NB4 (cell line): ENCODE measurements around the gene SNRNP40.

Experiments
- DNase-seq: peaks from one replicate; pipeline ENCODE4 v3.0.0; 2010; ENCODE audit warnings: low read depth
- H3K4me3 ChIP-seq: one replicate; pipeline ENCODE4 v1.5.1; 2011; ENCODE audit warnings: mild to moderate bottlenecking, low read depth, low read length, moderate library complexity
- CTCF ChIP-seq: IDR thresholded peaks from one replicate; pipeline ENCODE4 v1.5.1; 2012; ENCODE audit warnings: low read depth, low read length
- MAX ChIP-seq: IDR thresholded peaks from 2 replicates; pipeline ENCODE4 v1.6.1; 2011; ENCODE audit warnings: low read depth, low read length
- MYC ChIP-seq: IDR thresholded peaks from 2 replicates; pipeline ENCODE4 v1.6.1; 2011; ENCODE audit warnings: low read depth, low read length
- POLR2A ChIP-seq: IDR thresholded peaks from 2 replicates; pipeline ENCODE4 v1.6.1; 2011; ENCODE audit warnings: mild to moderate bottlenecking; ENCODE audit not compliant: insufficient read length; ENCODE audit errors: extremely low read depth

Gene SNRNP40

GRCh38 chr1:31296486-31297276 is at the start of gene SNRNP40, which contains the start of gene ZCCHC17:
TSS of gene SNRNP40 (minus strand) at chr1:31296788. CDS start at chr1:31296751, 37 bp downstream.
TSS of gene ZCCHC17 (plus strand) at chr1:31297032. CDS start at chr1:31310099, 13,067 bp downstream.
- peak within 1 kb of the TSS; percentile 99 for H3K4me3 ChIP-seq
- DNase-seq: peak; percentile 99
- TF ChIP-seq POLR2A (peak; percentile 70), CTCF (no peak)

- no peak for DNase-seq
- H3K4me3 ChIP-seq: no peak overlapping the region
- no peak for TF ChIP-seq POLR2A
- no peak for TF ChIP-seq MYC
These were observed 49.0 kb upstream of the SNRNP40 start for GRCh38 chr1:31345635-31346034.

GRCh38 chr1:31344503-31344902 is 47.9 kb upstream of the SNRNP40 start:
- TF ChIP-seq MAX (no peak), POLR2A (no peak), CTCF (no peak), MYC (no peak)
- H3K4me3 ChIP-seq: no peak overlapping the region
- no peak for DNase-seq

GRCh38 chr1:31336687-31337467 is 40.3 kb upstream of the SNRNP40 start:
- H3K4me3 ChIP-seq: no peak overlapping the region
- no peak for TF ChIP-seq MAX
- no peak for TF ChIP-seq MYC
- no peak for TF ChIP-seq CTCF
- TF ChIP-seq POLR2A: no peak
- no peak for DNase-seq

GRCh38 chr1:31335007-31335406 is 38.4 kb upstream of the SNRNP40 start:
- TF ChIP-seq POLR2A: no peak
- TF ChIP-seq MYC: no peak
- no peak for TF ChIP-seq MAX
- TF ChIP-seq CTCF: peak; percentile 47
- peak; percentile 53 for DNase-seq
- H3K4me3 ChIP-seq: no peak overlapping the region

GRCh38 chr1:31327381-31327780 is 30.8 kb upstream of the SNRNP40 start:
- no peak overlapping the region for H3K4me3 ChIP-seq
- peak; percentile 10 for DNase-seq
- no peak for TF ChIP-seq MYC
- no peak for TF ChIP-seq POLR2A
- no peak for TF ChIP-seq MAX
- TF ChIP-seq CTCF: no peak
